SH-SY5Y (cell line): ENCODE data around the gene CDC5L.

Source experiments
- GATA2 ChIP-seq: IDR thresholded peaks from 2 replicates; pipeline ENCODE4 v1.6.1; 2011; ENCODE audit warnings: mild to moderate bottlenecking, low read depth, low read length
- GATA3 ChIP-seq: IDR thresholded peaks from 2 replicates; pipeline ENCODE4 v1.6.1; 2011; ENCODE audit warnings: low read depth, mild to moderate bottlenecking, low read length, moderate library complexity

DNA sequence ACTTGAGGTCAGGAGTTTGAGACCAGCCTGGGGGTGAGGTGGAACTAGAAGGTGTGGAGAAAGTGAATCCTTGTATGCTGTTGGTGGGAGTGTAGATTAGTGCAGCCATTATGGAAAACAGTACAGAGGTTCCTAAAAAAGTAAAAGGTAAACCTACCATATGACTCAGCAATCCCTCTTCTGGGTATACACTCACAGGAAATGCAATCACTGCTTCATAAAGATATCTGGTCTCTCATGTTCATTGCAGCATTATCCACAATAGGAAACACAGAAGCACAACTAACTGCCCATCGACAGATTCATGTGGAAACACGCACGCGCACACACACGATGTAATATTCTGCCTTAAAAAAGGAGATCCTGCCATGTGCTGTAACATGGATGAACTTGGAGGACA is 66.7 kb downstream of the CDC5L start:
- TF ChIP-seq GATA2 (no peak), GATA3 (no peak)
